Esophagus squamous epithelium (tissue), 4 donors: ENCODE results near the gene SMYD4.

Source experiments
- CTCF ChIP-seq, 6 experiments: fragments of 450-650 bp in 4 of 6; fragments of 200-600 bp in 2 of 6; sonication (generic) in 2 of 6; IDR thresholded peaks; one replicate each; pipeline ENCODE4 v1.5.1; 2016 to 2019; ENCODE audit warnings: antibody characterized with exemption in 6 of 6, mild to moderate bottlenecking in 4 of 6, moderate library complexity in 4 of 6
- POLR2A ChIP-seq, 4 donors: fragments of 450-650 bp; IDR thresholded peaks; one replicate each; pipeline ENCODE4 v1.6.1; 2017; ENCODE audit warnings: antibody characterized with exemption in 4 of 4, mild to moderate bottlenecking in 4 of 4, moderate library complexity in 3 of 4

- TF ChIP-seq CTCF (IDR thresholded peaks at IDR 0.05) (no peak), POLR2A (IDR thresholded peaks at IDR 0.05) (no peak)
Measured at GRCh38 chr17:1783271-1783670, 46.4 kb downstream of the SMYD4 start.
